ENCODE measurements around the gene COL15A1.

GRCh38 chr9:98905015-98905414 is 38.7 kb upstream of the COL15A1 start:
- no peak for TF ChIP-seq TAF1 (IDR thresholded peaks at IDR 0.05; ENCODE audit: borderline replicate concordance, insufficient read depth, low read length)
- TF ChIP-seq REST (IDR thresholded peaks at IDR 0.05; ENCODE audit: insufficient read depth in 1 of 2, low read depth in 2 of 2, low read length in 2 of 2): no peak
- no peak for TF ChIP-seq POLR2AphosphoS5 (IDR thresholded peaks at IDR 0.05; ENCODE audit: low read depth, low read length)
- TF ChIP-seq SIN3A (IDR thresholded peaks at IDR 0.05; ENCODE audit: borderline replicate concordance, insufficient read depth, low read length): no peak
- no peak for TF ChIP-seq FOXP2 (optimal IDR thresholded peaks at IDR 0.05; ENCODE audit: borderline replicate concordance, extremely low read depth, extremely low read length, insufficient read depth)
